GM18505 (cell line): Measurements from ENCODE around the gene TRIM9.

ENCODE experiments used
- ATAC-seq: cut with Tn5 transposase; IDR thresholded peaks from one replicate; pipeline ENCODE4 v1.9.1; 2021; ENCODE audit not compliant: unreplicated experiment
- POLR2A ChIP-seq: IDR thresholded peaks from 4 replicates; pipeline ENCODE4 v1.6.1; 2011; ENCODE audit warnings: borderline replicate concordance; ENCODE audit not compliant: insufficient read depth, insufficient read length; ENCODE audit errors: extremely low read depth

TRIM9 gene

DNA sequence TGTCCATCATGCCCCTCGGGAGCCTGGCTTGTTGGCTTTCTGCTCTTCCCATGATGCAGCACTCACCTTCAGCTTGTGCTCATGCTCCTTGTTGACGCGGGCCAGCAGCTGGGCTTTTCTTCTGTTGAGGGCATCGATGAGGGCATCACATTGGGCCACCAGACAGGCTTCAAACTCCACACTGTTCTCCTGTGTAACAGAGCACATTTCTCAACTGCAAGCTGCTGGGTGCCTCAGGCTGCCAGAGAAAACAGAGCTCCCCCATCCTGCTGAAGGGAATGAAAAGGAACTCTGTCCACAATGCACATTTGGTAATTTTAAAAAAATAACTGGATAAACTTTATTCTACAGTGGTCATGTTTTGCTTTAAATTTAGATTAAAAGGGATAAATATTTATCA, 72.1 kb downstream of the TRIM9 start:
- no peak for TF ChIP-seq POLR2A
- ATAC-seq, result no peak

DNA sequence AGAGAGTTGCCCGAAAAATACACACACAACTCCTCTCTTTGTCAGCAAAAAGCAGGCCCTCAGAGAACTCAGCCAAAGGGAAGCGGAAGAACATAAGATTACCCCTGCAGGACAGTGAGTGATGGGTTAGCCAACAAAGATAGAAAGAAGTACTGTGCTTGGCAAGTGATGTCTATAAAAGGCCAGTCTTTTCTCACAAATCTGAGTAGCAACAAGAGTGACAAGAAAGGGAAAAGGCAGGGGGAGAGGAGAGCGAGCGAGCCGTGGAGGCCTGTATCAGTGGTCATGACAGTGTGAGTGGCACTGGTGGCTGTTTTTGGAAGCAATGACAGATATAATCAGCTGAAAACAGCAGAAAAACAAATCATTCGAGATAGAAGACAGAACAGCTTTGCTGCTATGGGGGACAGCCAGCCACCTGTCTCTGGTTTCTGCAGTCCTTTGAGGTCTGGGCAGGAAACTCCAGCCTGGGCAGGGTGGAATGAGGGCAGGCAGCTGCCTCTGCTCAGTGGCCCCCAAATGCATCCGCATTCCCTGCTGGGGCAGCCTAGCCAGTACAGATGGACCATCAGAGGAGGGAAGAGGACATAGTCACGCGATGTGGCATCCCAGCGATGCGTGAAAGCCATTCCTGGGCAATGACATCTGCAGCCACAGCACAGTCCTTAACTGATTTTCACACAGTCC, 74.7 kb downstream of the TRIM9 start:
- ATAC-seq, result no peak

DNA sequence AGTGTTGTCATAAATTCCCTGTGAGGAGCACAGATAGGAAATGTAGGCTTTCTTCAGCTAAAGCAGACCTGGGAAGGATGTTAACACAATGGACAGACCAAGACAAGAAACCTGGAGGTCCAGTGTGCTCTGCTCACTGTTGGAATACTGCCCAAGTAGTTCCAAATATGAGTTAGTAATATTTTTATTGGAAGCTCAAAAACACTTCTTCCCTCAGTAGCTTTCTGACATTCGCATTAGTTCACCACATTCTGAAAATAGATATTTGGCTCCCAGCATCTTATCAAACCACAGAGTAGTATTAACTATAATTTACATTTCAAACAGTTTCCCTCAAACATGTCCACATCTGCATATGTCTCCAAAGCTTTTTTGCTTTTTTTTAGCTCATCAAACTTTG, 75.8 kb downstream of the TRIM9 start:
- no peak for ATAC-seq
- no peak for TF ChIP-seq POLR2A

More for the DNA sequence above, 74.7 kb downstream of the TRIM9 start:
- TF ChIP-seq POLR2A, result no peak

DNA sequence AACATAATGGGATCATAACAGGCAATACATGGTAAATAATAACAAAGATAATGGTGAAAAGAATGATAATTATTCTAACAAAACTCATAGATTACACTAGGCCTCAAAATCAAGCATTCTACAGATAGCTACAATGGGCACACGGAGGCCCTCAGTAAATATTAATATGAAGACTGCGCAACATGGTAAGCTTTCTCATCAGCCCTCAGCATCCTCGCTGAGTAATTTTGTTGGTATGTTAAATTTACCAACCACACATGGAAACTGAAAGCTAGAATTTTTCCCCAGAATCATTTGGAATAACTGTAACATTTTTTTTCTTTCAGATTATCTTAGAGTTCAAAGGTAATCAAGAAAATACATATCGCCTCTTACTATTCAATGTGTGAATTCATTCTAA, 76.4 kb downstream of the TRIM9 start:
- ATAC-seq, result no peak
- TF ChIP-seq POLR2A, result no peak

DNA sequence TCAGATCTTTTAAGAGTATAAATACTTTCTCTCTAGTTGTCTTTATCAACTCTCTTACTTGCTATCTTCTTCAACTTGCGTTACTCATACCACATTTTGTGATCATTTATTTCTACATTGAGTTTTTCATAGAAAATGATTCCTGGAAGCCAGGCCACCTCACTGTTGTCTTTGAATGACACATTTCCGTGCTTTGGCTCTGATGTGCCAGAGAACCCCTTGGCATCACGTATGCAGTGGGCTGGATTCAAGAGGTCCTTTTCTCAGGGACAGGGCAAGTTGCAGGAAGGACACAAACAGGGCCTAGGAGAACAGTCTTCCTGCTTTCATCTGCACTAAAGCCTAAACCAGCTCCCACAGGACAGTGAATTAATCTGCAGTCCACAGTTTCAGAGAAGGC, 80.3 kb downstream of the TRIM9 start:
- no peak for ATAC-seq
- no peak for TF ChIP-seq POLR2A

DNA sequence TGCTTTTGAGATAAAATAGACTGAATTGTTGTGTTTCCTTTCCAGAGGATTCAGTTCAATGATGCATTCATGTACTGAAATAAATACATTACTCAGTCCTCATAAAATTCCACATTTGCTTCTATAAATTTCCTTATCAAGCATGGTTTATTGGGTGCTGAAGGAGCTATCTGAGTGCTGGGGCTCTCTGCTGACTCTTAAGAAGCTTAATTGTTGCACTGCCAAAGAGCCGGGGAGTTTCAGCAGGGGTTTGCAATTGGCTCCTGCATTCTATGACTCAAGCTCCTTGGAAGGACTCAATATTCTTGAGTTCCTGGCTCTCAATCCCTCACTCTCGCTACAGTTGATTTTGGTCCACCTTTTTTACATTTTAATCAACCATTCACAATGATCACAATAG, 80.8 kb downstream of the TRIM9 start:
- no peak for TF ChIP-seq POLR2A
- no peak for ATAC-seq

DNA sequence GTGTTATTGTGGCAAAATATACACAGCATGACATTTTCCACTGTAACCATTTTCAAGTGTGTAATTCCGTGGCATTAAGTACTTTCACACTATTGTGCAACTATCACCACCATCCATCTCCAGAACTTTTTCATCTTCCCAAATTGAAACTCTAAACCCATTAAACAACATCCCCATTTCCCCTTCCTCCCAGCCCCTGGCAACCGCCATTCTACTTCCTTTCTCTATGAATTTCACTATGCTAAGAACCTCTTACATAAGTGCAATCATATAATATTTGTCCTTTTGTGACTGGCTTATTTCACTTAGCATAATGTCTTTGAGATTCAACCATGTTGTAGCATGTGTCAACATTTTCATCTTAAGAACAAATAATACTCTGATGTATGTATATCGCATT, 82.8 kb downstream of the TRIM9 start:
- TF ChIP-seq POLR2A, result no peak
- ATAC-seq, result no peak

DNA sequence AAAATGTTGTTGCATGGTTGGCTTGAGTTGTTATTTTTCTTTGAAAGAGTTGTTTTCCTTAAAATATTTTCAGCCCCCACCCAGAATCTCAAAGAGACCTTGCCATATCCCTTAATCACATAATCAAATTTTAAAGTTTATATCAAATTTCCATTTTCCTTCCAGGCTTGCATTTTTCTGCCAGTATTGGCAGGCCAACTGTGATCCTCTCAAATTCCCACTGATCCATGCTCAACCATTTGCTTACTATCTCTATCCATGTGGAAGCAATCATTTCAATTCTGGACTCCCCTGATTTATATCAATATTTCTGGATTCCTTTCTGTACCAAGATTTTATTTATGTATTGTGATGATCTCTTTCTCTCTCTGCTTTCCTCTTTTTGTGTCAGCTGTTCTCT, 86.5 kb downstream of the TRIM9 start:
- no peak for TF ChIP-seq POLR2A
- ATAC-seq, result no peak

DNA sequence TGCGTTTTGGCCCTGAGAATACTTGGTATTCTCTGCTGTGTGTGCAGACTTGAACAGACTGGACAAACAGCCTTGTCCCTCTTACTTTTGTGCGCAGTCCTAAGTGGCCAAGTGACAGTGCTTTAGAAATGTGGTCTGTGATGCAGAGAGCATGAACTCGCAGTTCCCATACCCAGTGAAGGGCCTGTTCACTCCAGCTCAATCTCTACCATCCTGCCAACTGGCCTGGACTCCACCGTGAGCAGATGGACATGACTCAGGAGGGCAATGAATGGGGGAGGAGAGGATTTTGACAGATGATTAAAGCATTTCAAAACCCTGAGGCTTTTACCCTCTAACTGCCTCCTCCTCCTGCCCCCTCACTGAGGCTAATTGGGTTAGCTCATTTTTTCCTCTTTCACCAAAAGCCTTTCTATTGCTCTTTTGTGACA, 88.1 kb downstream of the TRIM9 start:
- TF ChIP-seq POLR2A, result no peak
- no peak for ATAC-seq

DNA sequence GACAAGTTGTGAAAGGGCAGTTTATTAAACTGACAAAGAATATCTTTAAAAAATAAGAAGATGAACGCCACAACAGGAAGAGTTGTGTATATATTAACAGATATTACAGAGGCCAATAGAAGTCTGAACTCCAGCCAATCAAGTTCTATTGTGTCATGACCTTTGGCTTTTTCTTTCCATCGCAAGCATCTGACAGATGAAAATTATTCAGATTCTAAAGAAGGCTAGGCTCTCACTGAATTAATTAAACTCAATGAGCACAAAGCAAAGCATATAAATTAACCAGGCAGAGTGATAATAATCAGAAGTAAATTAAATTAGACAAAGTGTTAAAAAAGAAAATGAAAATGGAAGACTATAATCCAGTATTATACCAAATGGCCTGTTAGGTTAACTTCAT, 88.6 kb downstream of the TRIM9 start:
- no peak for ATAC-seq
- TF ChIP-seq POLR2A, result no peak

DNA sequence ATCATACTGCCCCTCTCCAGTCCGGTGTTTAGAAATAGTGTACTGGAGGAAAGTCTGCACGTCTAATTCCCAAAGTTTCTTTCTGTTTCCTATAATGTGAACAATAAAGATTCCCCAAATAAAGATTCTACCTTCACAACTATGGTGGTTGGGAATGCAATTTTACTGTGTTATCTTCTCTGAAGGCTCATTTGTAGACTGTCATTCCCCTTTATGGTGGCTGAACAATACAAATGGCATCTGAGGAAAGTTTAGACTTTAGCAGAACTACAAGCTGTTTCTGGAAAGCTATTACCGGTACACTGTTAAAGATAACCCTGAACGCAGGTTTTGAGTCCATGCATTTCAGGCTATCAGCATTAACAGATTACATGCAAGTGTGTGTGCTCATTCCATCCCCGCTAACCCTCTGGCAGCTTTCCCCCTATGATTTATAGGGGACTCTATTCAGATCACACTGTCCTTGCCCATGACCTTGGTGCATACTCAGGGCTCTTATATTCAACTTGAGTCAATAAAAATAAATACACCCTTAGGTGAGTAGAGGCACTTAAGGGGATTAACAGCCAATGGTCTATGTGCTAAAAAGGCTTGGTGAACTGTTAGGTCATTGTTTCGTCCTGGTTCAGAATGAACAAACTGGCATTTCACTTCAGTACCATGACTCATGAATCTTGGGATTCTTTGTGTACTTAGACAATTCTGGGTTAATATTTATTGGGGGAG, 89.9 kb downstream of the TRIM9 start:
- no peak for TF ChIP-seq POLR2A
- ATAC-seq, result no peak

DNA sequence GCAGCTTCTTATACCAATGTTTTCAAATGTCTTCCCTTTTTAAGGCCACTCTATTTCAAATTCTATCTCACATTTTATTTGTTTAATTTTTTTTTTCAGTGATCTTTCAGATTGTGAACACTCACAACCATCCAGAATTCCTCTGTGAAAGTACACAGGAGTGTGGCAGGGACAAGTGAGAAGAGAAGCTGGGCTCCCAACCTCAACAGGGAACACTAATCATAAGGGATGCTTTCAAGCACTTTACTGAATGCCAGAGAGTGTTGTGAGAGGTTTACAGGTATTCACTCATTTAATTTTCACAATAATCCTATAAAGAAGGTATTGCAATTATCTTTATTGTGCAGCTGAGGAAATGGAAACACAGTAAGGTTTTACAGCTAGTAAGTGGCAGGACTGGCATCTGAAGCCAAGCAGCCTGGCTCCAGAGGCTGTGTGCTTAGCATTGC, 90.5 kb downstream of the TRIM9 start:
- ATAC-seq, result no peak
- no peak for TF ChIP-seq POLR2A

DNA sequence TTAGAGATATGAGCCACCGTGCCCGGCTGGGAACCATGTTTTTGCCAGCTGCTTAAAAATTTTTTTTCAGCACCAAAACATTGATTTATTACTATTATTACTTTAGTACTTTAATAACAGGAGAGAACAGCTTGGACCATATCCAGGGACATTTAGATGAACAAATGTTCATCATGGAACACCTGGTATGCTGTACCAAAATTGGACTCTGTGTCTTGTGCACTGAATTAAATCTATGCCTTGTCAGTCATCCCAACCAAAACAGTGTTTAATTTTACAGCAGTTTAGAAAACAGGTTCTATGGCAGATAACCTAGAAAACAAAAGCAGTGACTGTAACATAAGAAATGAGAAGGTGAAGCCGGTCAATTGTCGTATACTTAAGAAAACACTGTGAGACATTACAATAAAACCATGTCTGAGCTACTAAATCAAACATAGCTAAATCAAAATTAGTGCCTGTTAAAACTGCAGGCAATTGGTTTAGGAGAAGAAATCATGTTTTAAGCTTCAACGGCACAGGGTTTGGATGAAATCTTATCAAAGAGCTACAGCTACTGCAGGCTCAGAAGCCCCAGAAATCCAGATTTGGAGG, 92.4 kb downstream of the TRIM9 start:
- no peak for ATAC-seq
- no peak for TF ChIP-seq POLR2A

DNA sequence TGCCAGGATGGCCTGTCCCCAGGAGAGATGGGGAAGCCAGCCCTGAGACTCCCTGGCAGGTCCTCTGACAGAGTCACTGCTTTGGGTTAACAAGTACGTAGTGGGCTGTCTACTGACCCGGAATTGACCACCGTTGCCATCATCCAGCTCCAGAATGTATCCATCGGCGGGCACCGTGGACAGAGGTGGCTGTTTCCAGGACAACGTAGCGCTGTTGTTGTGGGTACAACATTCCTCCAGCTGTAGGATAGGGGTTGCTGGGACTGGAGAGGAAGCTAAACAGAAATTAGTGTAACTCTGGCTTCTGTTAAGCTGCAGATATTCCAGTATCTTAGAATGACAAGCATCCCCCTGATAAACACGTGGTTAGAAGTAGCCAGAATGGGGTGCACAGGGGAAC, 94.3 kb downstream of the TRIM9 start:
- no peak for TF ChIP-seq POLR2A
- ATAC-seq, result no peak

DNA sequence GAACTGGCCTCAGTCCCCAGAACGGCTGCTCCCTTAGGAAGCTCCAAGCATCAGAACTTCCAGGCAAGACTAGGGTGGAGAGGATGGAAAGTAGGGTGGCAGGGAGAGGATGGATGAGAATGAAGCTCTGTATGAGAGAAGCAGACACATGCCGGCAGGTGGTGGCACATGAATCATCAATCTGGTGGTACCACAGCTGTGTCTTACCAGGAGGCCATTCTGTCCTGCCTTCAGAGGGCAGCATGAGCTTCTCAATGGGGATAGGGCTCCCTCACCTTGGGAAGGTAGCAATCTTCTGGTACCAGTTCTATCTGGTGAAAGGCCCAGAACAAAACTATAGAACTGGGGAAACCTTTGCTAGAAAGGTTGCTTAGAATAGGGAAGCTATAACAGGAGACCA, 95.2 kb downstream of the TRIM9 start:
- no peak for ATAC-seq

DNA sequence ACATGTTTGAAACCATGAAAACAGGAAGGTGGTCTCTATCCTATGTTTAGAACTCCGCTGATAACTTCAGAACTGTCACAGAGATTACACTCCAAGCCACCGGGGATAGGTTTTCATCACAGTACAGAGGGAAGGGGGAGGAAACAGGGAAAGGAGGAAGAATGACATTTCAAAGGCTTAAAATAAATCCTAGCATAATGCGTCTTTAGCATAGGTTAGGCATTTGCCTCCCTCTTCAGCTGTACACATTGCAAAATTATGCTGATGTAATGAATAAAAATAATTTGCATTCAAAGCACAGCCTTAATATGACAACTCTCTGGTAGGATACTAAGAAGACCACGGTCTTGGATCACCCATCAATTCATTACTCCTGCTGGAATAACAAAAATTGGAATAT, 96.3 kb downstream of the TRIM9 start:
- no peak for TF ChIP-seq POLR2A
- no peak for ATAC-seq

More for the DNA sequence above, 95.2 kb downstream of the TRIM9 start:
- no peak for TF ChIP-seq POLR2A
